PFSK-1 (cell line): ENCODE measurements around the gene GRM1.

Source experiments
- FOXP2 ChIP-seq: optimal IDR thresholded peaks from 2 replicates; pipeline ENCODE3; 2011; ENCODE audit warnings: borderline replicate concordance, control low read depth, inconsistent platforms; ENCODE audit not compliant: insufficient read depth; ENCODE audit errors: extremely low read length, extremely low read depth
- POLR2AphosphoS5 ChIP-seq: IDR thresholded peaks from 2 replicates; pipeline ENCODE4 v1.6.1; 2012; ENCODE audit warnings: low read depth, mild to moderate bottlenecking, control low read depth, low read length, moderate library complexity
- REST ChIP-seq, 2 experiments: IDR thresholded peaks; 2 replicates each; pipeline versions ENCODE4 v1.6.1 to v1.8.0; 2011 to 2012; ENCODE audit warnings: low read depth in 2 of 2, low read length in 2 of 2, control low read depth in 1 of 2, inconsistent platforms in 1 of 2, mild to moderate bottlenecking in 1 of 2, moderate library complexity in 1 of 2; ENCODE audit not compliant: insufficient read depth in 1 of 2
- SIN3A ChIP-seq: IDR thresholded peaks from 2 replicates; pipeline ENCODE4 v1.6.1; 2012; ENCODE audit warnings: mild to moderate bottlenecking, low read length, moderate library complexity, borderline replicate concordance; ENCODE audit not compliant: insufficient read depth
- TAF1 ChIP-seq: IDR thresholded peaks from 2 replicates; pipeline ENCODE4 v1.6.1; 2012; ENCODE audit warnings: low read length, control low read depth, borderline replicate concordance; ENCODE audit not compliant: insufficient read depth

Gene GRM1

GRCh38 chr6:146190581-146190980, 161.7 kb downstream of the GRM1 start:
- TF ChIP-seq POLR2AphosphoS5 = no peak
- no peak for TF ChIP-seq SIN3A
- no peak for TF ChIP-seq REST (IDR thresholded peaks at IDR 0.05; ENCODE audit: insufficient read depth in 1 of 2, low read depth in 2 of 2, low read length in 2 of 2)
- TF ChIP-seq TAF1 = no peak
- no peak for TF ChIP-seq FOXP2

GRCh38 chr6:146191166-146191565, 162.3 kb downstream of the GRM1 start:
- TF ChIP-seq FOXP2 = no peak
- no peak for TF ChIP-seq SIN3A
- no peak for TF ChIP-seq TAF1
- no peak for TF ChIP-seq REST (IDR thresholded peaks at IDR 0.05; ENCODE audit: insufficient read depth in 1 of 2, low read depth in 2 of 2, low read length in 2 of 2)
- no peak for TF ChIP-seq POLR2AphosphoS5

GRCh38 chr6:146191612-146192011, 162.8 kb downstream of the GRM1 start:
- TF ChIP-seq FOXP2 = no peak
- no peak for TF ChIP-seq SIN3A
- no peak for TF ChIP-seq POLR2AphosphoS5
- no peak for TF ChIP-seq TAF1
- no peak for TF ChIP-seq REST (IDR thresholded peaks at IDR 0.05; ENCODE audit: insufficient read depth in 1 of 2, low read depth in 2 of 2, low read length in 2 of 2)

- TF ChIP-seq TAF1 (no peak), SIN3A (no peak), POLR2AphosphoS5 (no peak), REST (IDR thresholded peaks at IDR 0.05; ENCODE audit: insufficient read depth in 1 of 2, low read depth in 2 of 2, low read length in 2 of 2) (no peak)
Measured at GRCh38 chr6:146194434-146194833, 165.6 kb downstream of the GRM1 start.

- TF ChIP-seq REST (IDR thresholded peaks at IDR 0.05; ENCODE audit: insufficient read depth in 1 of 2, low read depth in 2 of 2, low read length in 2 of 2) = 0 out of 4 replicates have a peak, but pooled peaks have one; percentile 10 to 19
- no peak for TF ChIP-seq FOXP2
Measured at GRCh38 chr6:146200176-146200575, 171.3 kb downstream of the GRM1 start.
